Panc1 (cell line): ENCODE measurements around the gene REXO2. TPM values are rescaled to one million over a fixed set of nuclear protein-coding genes. Genes with fewer than 3 reads are reported as not detected.

Source experiments
- ATAC-seq: fragments of 200-7000 bp; cut with Tn5 transposase; 2 replicates; pipeline ENCODE4 v1.9.1; 2020; ENCODE audit warnings: mild to moderate bottlenecking, moderate library complexity
- BruUV-seq: library from RNA; stranded (reverse); fragments of 400-500 nt; replicated peaks from 2 replicates; lab custom pipeline; 2021; lab: Mats Ljungman, UMichigan
- CTCF ChIA-PET: fragments of 300-600 bp; sonication (Branson Sonifier 250); formaldehyde crosslinking; loops from one replicate; lab custom pipeline; 2022; ENCODE audit warnings: antibody characterized with exemption; lab: Charles Lee
- POLR2A ChIA-PET: fragments of 300-600 bp; sonication (Branson Sonifier 250); formaldehyde crosslinking; loops from one replicate; lab custom pipeline; 2022; ENCODE audit warnings: antibody characterized with exemption; lab: Charles Lee
- DNase-seq: peaks from one replicate; pipeline ENCODE4 v3.0.0-alpha.2; 2010; ENCODE audit warnings: low read depth, low spot score
- H3K27ac ChIP-seq: 2 replicates; pipeline ENCODE4 v1.5.1; 2011; ENCODE audit warnings: mild to moderate bottlenecking, low read length, inconsistent platforms
- H3K27me3 ChIP-seq: fragments of 200-500 bp; sonication (Bioruptor generic); 2 replicates; pipeline ENCODE4 v1.6.0; 2014; ENCODE audit warnings: low read length, inconsistent platforms; ENCODE audit not compliant: control insufficient read depth, insufficient read depth
- H3K36me3 ChIP-seq: fragments of 200-500 bp; sonication (Bioruptor generic); 2 replicates; pipeline ENCODE4 v1.5.1; 2014; ENCODE audit warnings: inconsistent platforms, mild to moderate bottlenecking, low read length, moderate library complexity; ENCODE audit not compliant: control insufficient read depth, insufficient read depth
- H3K4me1 ChIP-seq: 2 replicates; pipeline ENCODE4 v1.5.1; 2011; ENCODE audit warnings: inconsistent platforms, mild to moderate bottlenecking, low read length, moderate library complexity; ENCODE audit not compliant: control insufficient read depth, insufficient read depth
- H3K4me3 ChIP-seq, 2 experiments: 2 replicates each; pipeline ENCODE4 v1.5.1; 2011 to 2012; ENCODE audit warnings: low read depth in 2 of 2, low read length in 2 of 2, mild to moderate bottlenecking in 2 of 2, inconsistent platforms in 1 of 2, moderate library complexity in 1 of 2
- H3K9me3 ChIP-seq: fragments of 200-500 bp; sonication (Bioruptor generic); 2 replicates; pipeline ENCODE4 v1.5.1; 2014; ENCODE audit warnings: low read depth, mild to moderate bottlenecking, inconsistent platforms, low read length, moderate library complexity; ENCODE audit not compliant: control insufficient read depth, insufficient read depth
- POLR2AphosphoS5 ChIP-seq: IDR thresholded peaks from 2 replicates; pipeline ENCODE4 v1.6.1; 2012; ENCODE audit warnings: mild to moderate bottlenecking, low read depth, low read length, moderate library complexity
- REST ChIP-seq, 2 experiments: IDR thresholded peaks; 2 replicates each; pipeline ENCODE4 v1.6.1; 2011 to 2012; ENCODE audit warnings: low read depth in 2 of 2, control low read depth in 1 of 2, low read length in 1 of 2, mild to moderate bottlenecking in 1 of 2, moderate library complexity in 1 of 2; ENCODE audit not compliant: insufficient read depth in 1 of 2
- SIN3A ChIP-seq: IDR thresholded peaks from 2 replicates; pipeline ENCODE4 v1.6.1; 2012; ENCODE audit warnings: low read depth, mild to moderate bottlenecking, low read length, moderate library complexity, borderline replicate concordance; ENCODE audit not compliant: insufficient read depth
- TCF7L2 ChIP-seq: IDR thresholded peaks from 2 replicates; pipeline ENCODE4 v1.6.1; 2011; ENCODE audit warnings: mild to moderate bottlenecking, low read depth, low read length, inconsistent platforms
- in situ Hi-C: cut with HindIII; loops from 2 replicates; pipeline ENCODE4 v1.10.0; 2016; ENCODE audit warnings: low sequenced_read_pairs, low pct_unique_long_range_greater_than_20kb
- intact Hi-C: fragments of 100-400 bp; cut with micrococcal nuclease; formaldehyde crosslinking; loops from one replicate; pipeline ENCODE4 v1.10.0; 2022; ENCODE audit not compliant: unreplicated experiment
- total RNA-seq: library from RNA; stranded (reverse); gene quantifications from one replicate; pipeline ENCODE4 v1.2.1, GENCODE V29; 2021; ENCODE audit not compliant: unreplicated experiment
- TF ChIP-seq, protein P1 (sequence below): fragments of 450-650 bp; IDR thresholded peaks from 2 replicates; pipeline ENCODE4 v1.5.1; 2017; ENCODE audit warnings: mild to moderate bottlenecking

REXO2 gene
- total RNA-seq, 1 experiment from 2014 or later: 111 TPM

- Histone ChIP-seq H3K27me3 (peaks cover 3% of the 10 kb centered on the region; the same call in 1 of the 2 replicates), H3K9me3 (no peaks in the 10 kb centered on the region), H3K4me1 (peaks cover 17% of the 10 kb centered on the region; the same call in 1 of the 2 replicates), H3K27ac (no peak overlapping the region), H3K4me3 (no peak overlapping the region), H3K36me3 (peaks cover 2% of the 10 kb centered on the region; the same call in 1 of the 2 replicates)
- in situ Hi-C loops (no loop called here), intact Hi-C loops (no loop called here)
- DNase-seq: no peak
- ATAC-seq: no peak
- ChIA-PET POLR2A (no interaction called here), CTCF (no interaction called here)
- no TSS peak for BruUV-seq
- TF ChIP-seq SIN3A: no peak
- TF ChIP-seq POLR2AphosphoS5: peak; percentile 31; the same call in 1 of the 2 replicates
- no peak for TF ChIP-seq TCF7L2
- TF ChIP-seq, protein P1, sequence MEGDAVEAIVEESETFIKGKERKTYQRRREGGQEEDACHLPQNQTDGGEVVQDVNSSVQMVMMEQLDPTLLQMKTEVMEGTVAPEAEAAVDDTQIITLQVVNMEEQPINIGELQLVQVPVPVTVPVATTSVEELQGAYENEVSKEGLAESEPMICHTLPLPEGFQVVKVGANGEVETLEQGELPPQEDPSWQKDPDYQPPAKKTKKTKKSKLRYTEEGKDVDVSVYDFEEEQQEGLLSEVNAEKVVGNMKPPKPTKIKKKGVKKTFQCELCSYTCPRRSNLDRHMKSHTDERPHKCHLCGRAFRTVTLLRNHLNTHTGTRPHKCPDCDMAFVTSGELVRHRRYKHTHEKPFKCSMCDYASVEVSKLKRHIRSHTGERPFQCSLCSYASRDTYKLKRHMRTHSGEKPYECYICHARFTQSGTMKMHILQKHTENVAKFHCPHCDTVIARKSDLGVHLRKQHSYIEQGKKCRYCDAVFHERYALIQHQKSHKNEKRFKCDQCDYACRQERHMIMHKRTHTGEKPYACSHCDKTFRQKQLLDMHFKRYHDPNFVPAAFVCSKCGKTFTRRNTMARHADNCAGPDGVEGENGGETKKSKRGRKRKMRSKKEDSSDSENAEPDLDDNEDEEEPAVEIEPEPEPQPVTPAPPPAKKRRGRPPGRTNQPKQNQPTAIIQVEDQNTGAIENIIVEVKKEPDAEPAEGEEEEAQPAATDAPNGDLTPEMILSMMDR: no peak
- no peak for TF ChIP-seq REST (IDR thresholded peaks at IDR 0.05; ENCODE audit: insufficient read depth in 1 of 2, low read depth in 2 of 2, low read length in 1 of 2)
Measured at GRCh38 chr11:114397349-114397982, 41.8 kb upstream of the REXO2 start.

- H3K4me3 ChIP-seq: no peak overlapping the region
- intact Hi-C loops: no loop called here
- ATAC-seq: no peak
Measured at GRCh38 chr11:114398303-114398920, 40.9 kb upstream of the REXO2 start.

More at GRCh38 chr11:114398303-114398920, 40.9 kb upstream of the REXO2 start:
- Histone ChIP-seq H3K4me1 (peaks cover 17% of the 10 kb centered on the region; the same call in 1 of the 2 replicates), H3K27me3 (peaks cover 2% of the 10 kb centered on the region; the same call in 1 of the 2 replicates), H3K36me3 (peaks cover 10% of the 10 kb centered on the region), H3K27ac (no peak overlapping the region), H3K9me3 (no peaks in the 10 kb centered on the region)
- in situ Hi-C loops: no loop called here
- no TSS peak for BruUV-seq
- no peak for DNase-seq
- ChIA-PET POLR2A (no interaction called here), CTCF (no interaction called here)
- TF ChIP-seq REST (IDR thresholded peaks at IDR 0.05; ENCODE audit: insufficient read depth in 1 of 2, low read depth in 2 of 2, low read length in 1 of 2) (no peak), SIN3A (no peak), TCF7L2 (no peak), POLR2AphosphoS5 (no peak)
- TF ChIP-seq, protein P1: no peak
